GM21515 (cell line): ENCODE data around the gene PCBP1.
A peak's percentile ranks its signal among the peaks of the same experiment; 100 is the strongest.
"Not testable (repeated sequence)": the region's sequence is repeated elsewhere in the genome, so short reads cannot be mapped to it uniquely, and the experiment has no call there.

ENCODE experiments used
- ATAC-seq: cut with Tn5 transposase; IDR thresholded peaks from one replicate; pipeline ENCODE4 v1.9.1; 2021; ENCODE audit not compliant: unreplicated experiment

PCBP1 gene

DNA sequence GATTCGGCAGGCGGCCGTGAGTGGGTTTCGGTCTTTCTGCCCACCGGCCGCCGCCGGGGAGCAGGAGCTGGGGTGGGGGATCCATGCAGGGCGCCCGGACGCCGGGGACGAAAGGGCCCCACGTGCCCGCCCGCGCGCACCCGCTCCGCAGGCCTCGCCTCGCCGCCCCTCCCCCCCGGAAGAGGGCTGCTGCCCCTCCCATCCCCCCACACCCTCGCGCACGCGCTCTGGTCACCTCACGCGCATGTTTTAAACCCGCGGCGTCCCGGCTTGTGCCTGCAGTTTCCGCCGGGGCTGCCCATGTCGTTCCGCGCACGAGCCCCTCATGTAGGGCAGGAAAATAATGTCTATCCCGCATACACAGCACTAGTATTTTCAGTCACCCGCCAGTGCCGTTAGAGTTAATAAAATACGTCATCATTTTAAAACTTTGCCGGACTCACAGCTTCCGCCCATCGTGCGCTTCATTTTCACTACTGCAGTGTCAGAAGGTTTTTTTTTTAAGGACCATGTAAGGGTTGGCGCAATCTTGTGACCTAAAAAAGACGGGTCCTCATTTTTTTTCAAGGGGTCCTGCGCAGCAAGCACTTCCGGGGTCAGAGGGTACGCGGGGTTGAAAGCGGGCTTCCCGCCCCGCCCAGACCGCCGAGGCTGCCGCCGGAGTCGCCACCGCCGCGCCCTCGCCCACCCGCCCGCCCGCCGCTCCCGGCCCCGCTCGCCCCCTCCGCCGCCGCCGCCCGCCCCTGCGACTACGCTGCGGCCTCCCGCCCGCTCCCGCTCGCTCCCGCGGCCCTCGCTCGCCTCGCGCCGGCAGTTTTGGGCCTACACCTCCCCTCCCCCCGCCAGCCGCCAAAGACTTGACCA lies at the start of gene PCBP1:
PCBP1 (plus strand) TSS at position 640 of the 864 bp plus-strand sequence. CDS start 267 bp downstream, outside the sequence.
- peak; percentile 34 for ATAC-seq

DNA sequence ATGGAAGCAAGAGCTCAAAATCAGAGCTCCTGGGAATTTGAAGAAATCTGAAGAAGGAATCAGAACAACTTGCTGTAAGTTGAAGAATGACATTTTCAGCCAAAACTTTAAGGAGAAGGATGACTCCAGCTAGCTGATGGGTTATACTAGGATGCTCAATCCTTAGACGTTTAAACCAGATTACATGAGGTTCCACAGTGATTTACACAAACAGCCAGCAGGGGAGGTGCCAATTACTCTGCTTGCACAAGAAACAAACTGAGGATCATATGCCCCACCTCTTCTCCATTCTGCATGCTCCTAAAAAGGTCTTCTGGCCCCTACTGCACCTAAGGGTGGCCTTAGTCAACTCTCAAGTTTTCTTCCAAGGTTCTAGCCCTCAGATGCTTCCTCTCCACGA lies 47.9 kb upstream of the PCBP1 start:
- ATAC-seq = no peak

GRCh38 chr2:70041663-70042062 lies 45.6 kb upstream of the PCBP1 start:
- no peak for ATAC-seq

GRCh38 chr2:70042246-70042645 lies 45.0 kb upstream of the PCBP1 start:
- ATAC-seq = no peak

- no peak for ATAC-seq
Observed at GRCh38 chr2:70043252-70043875, 43.9 kb upstream of the PCBP1 start.

DNA sequence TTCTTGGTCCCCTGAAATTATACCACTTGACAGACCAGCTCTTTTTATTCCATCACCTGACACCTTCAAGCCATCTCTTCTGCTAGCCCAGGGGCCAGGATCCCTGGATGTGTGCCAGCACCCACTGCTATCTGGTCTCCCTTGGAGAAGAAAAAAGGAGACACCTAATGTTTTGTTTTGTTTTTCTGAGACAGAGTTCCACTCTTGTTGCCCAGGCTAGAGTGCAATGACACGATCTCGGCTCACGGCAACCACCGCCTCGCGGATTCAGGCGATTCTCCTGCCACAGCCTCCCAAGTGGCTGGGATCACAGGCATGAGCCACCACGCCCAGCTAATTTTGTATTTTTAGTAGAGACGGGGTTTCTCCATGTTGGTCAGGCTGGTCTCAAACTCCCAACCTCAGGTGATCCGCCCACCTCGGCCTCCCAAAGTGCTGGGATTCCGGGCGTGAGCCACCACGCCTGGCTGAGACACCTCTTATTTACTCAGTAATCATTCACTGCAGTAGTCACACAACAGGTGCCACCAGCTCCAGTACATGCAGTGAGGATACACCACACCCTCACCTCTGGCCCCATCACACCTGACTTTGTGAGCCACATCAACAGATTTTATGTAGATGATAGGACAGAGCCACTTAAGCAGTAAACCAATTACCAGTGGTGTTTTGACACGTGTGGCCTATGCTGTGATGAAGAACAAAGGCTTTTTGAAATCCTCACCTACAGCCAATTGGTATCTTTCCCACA lies 42.8 kb upstream of the PCBP1 start:
- ATAC-seq = no peak

DNA sequence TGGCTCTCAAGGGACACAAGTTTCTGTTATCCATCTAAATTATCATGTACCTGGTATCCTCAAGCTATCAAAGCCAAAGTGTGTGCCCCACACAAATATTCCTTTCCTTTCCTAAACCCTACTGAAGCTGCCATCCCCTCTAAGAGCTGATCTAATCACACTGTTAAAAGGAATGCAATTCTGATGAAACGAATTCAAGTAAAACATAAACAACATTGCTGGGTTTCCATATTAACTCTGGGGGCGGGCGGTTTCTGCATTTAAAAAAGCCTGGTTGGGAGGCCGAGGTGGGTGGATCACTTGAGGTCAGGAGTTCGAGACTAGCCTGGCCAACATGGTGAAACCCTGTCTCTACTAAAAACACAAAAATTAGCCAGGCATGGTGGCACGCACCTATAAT lies 41.9 kb upstream of the PCBP1 start:
- ATAC-seq = no peak

- ATAC-seq = no peak
Observed at GRCh38 chr2:70045932-70046331, 41.3 kb upstream of the PCBP1 start.

DNA sequence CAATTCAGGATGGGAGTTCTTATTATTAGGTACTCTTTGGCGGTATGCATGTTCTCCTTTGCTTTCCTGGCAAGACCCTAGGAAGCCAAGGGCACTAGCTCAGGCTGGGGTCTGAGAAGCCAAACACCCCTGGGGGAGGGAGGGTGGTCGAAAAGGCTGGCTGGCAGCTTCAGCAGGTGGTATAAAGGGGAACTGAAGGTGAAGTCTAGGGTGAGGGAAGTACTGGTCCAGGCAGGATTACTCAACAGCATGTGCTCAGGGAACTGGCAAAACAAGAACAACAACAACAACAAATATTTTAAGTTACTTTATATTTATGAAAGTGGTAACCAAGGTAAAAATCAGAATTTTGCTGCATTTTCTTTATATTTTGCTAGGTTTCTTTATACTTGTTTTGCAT lies 40.7 kb upstream of the PCBP1 start:
- ATAC-seq = no peak

DNA sequence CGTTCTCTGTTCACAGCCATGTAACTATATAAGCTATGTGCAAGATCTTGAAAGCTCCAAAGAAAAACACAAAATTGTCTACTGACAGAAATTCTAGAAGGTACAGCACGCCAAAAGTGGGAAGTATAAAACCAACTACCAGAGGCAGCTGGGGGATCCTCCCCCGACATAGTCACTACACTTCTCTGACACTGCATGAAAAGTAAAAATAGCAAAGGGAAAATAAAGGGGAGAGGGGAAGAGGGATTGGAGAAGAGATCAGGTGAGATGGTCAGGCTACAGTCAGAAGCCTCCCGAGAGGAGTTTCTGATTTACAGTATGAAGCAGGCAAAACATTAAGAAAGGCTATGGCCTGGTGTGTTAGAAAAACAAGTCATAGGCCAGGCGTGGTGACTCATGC lies 39.8 kb upstream of the PCBP1 start:
- ATAC-seq = no peak

DNA sequence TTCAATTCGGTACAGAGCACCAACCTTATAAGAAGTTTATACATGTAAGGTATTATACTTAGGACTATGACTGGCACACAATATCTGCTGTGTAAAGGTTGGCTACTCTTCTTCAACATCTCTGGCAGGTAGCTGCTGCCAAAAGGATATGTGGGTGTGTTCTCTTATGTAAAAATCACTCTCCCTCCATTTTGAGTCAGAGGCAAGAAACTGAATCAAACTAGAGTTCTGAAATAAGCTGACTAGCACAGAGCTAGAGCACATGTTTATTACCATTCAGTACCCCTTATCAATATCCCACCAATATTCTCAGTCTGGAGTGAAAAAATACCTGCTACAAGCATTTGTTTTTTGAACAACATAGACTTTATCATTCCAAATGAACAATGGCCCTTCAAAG lies 38.0 kb upstream of the PCBP1 start:
- no peak for ATAC-seq

DNA sequence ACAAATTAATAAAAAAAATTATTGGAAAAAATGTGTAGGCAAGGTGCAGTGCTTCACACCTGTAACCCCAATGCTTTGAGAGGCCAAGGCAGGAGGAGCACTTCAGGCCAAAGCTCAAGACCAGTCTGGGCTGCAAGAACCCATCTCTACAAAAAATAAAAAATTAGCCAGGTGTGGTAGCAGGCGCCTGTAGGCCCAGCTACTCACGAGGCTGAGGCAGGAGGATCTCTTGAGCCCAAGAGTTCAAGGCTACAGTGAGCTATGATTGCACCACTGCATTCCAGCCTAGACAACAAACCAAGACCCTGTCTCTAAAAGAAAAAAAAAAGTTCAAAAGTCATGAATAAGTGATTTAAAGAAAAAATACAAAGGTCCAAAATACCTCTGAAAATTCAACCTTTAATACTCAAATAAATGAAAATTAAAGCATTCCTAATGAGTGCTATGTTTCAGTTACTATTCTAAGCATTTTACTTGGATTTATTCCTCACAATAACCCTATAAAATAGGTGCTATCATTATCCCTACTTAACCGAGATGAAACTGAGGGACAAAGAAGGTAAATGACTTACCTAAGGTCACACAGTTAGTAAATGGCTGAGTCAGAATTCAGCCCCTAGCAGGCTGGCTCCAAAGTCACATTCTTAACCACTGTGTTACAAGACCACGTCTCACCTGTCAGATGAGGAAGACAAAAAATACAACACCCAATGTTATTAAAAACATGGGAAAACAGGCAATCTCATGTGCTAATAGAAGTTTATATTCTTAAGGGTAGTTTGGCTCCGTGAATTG lies 36.4 kb upstream of the PCBP1 start:
- ATAC-seq = no peak

- ATAC-seq = not testable (repeated sequence)
Observed at GRCh38 chr2:70055259-70055658, 32.0 kb upstream of the PCBP1 start.

DNA sequence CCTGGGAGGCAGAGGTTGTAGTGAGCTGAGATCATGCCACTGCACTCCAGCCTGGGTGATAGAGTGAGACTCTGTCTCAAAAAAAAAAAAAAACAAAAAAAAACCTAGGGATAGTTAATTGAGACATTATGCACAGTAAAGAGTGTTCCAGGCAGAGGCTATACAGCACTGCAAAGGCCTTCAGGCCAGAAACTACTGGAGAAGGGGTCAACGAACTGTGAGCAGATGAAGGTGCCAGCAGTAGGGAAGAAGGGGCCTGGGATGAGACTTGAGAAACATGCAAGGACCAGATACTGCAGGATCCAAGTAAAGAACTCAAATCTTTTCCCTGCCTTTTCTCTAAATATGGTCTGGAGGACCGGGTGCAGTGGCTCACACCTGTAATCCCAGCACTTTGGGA lies 26.0 kb upstream of the PCBP1 start:
- ATAC-seq = no peak

DNA sequence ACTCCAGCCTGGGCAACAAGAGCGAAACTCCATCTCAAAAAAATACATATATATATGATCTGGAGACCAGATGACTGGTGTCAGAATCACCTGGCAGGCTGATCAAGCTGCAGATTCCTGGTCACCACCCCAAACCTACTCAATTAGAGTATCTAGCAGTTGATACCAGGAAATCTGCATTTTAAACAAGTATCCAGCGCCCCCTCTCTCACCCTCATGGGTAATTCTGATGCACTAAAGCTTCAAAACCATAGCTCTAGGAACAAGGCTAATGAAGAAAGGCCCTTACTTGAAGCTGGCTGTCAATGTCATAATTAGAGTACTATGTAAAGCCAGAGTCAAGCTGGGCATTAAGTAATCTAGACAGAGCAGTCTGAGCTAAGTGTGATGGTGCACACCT lies 25.0 kb upstream of the PCBP1 start:
- ATAC-seq = no peak

DNA sequence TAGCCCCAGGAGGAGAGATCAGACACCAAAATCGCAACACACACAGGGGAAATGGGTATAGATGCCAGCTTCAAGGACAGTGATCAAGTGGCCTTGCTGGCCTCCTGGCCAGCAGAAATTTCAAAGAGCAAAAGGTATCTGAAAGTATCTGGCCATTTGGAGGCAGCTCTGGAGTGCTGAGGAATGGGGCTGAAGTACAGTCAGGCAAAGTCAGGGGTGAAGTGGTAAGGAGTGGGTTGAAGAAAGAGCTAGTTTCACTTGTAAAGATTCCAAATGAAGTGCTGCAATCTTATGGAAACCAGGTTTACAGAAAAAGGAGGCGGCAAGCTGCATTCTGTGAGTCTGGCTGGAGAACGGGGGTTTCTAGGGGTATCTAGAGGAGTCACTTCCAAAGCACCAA lies 19.2 kb upstream of the PCBP1 start:
- no peak for ATAC-seq

GRCh38 chr2:70069049-70069448 lies 18.2 kb upstream of the PCBP1 start:
- ATAC-seq = peak; percentile 67

DNA sequence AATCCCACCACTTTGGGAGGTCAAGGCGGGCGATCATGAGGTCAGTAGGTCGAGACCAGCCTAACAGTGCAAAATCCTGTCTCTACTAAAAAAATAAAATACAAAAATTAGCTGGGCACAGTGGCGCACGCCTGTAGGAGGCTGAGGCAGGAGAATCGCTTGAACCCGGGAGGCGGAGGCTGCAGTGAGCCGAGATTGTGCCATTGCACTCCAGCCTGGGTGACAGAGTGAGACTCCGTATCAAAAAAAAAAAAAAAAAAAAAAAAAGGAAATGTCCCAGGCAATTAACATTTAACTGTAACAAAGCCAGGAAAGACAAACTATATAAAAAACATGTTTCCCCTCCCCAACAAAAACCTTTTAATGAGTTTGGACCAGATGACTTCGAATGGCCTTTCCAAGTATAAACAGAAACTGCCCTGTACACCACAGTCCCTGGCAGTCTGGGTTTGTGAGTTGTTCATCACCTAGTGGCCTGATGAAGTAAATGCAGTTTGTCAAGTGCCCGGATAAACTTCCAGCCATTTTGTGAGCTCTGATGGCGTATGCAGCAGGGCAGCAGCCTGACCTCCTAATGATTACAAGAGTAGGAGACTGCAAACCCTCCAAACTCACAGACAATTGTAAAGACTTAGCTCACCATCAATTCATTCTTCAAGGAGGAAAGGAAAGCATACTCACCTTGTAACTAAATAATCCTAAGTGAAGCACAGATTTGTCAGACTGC lies 16.6 kb upstream of the PCBP1 start:
- ATAC-seq = peak; percentile 64

DNA sequence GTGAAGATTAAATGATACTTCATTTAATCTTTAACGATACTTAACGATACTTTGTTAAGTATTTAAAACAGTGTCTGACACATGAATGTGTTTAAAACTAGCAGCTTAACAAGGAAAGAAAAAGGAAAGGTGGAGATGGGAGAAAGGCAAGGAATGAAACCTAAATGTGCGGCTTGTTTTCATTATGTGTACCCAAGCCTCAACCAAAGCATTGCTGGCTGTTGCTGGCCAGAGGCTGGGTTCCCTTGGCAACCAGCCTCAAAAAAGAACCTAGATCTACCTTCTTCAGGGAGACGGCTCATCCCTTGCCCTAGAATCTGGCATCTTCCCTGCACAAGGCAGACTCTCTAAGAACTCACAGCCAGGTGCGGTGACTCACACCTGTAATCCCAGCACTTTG lies 13.8 kb upstream of the PCBP1 start:
- no peak for ATAC-seq

GRCh38 chr2:70078384-70078783 lies 8.9 kb upstream of the PCBP1 start:
- ATAC-seq = no peak
